ENCODE results near the gene DNAAF5.

Gene DNAAF5

GRCh38 chr7:800692-801091 is 74.2 kb downstream of the DNAAF5 start:
- TF ChIP-seq ZBTB7A (IDR thresholded peaks at IDR 0.05; ENCODE audit: low read depth) (no peak), RAD21 (IDR thresholded peaks at IDR 0.05; ENCODE audit: low read depth) (no peak), NFIC (IDR thresholded peaks at IDR 0.05) (no peak)
- TF ChIP-seq, protein P1, sequence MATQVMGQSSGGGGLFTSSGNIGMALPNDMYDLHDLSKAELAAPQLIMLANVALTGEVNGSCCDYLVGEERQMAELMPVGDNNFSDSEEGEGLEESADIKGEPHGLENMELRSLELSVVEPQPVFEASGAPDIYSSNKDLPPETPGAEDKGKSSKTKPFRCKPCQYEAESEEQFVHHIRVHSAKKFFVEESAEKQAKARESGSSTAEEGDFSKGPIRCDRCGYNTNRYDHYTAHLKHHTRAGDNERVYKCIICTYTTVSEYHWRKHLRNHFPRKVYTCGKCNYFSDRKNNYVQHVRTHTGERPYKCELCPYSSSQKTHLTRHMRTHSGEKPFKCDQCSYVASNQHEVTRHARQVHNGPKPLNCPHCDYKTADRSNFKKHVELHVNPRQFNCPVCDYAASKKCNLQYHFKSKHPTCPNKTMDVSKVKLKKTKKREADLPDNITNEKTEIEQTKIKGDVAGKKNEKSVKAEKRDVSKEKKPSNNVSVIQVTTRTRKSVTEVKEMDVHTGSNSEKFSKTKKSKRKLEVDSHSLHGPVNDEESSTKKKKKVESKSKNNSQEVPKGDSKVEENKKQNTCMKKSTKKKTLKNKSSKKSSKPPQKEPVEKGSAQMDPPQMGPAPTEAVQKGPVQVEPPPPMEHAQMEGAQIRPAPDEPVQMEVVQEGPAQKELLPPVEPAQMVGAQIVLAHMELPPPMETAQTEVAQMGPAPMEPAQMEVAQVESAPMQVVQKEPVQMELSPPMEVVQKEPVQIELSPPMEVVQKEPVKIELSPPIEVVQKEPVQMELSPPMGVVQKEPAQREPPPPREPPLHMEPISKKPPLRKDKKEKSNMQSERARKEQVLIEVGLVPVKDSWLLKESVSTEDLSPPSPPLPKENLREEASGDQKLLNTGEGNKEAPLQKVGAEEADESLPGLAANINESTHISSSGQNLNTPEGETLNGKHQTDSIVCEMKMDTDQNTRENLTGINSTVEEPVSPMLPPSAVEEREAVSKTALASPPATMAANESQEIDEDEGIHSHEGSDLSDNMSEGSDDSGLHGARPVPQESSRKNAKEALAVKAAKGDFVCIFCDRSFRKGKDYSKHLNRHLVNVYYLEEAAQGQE (IDR thresholded peaks at IDR 0.05; ENCODE audit: low read depth) = no peak

DNA sequence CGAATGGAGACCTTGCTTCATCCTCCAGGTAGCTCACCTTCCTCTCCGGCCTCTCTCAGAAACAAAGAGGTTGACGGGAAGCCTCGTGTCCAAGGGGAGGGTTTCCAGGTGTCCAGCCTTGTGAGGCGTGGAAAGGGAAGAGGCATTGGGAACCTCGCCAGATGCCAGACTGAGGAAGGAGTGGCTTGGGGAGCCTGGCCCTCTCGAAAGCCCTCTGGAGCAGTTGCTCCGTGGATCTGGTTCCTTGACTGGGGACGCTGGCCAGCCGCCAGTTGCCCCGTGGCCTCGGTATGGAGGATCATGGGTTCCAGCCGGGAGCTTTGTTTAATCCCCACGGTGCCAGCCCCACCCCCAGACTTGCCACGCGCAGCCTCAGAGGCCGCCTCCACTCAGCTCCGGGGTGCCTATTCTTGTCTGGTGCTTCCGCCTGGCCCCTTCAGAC is 75.5 kb downstream of the DNAAF5 start:
- TF ChIP-seq, protein P1 (IDR thresholded peaks at IDR 0.05; ENCODE audit: low read depth) = no peak
- TF ChIP-seq CREB1 (IDR thresholded peaks at IDR 0.05; ENCODE audit: low read depth) (no peak), RAD21 (IDR thresholded peaks at IDR 0.05; ENCODE audit: low read depth) (no peak; the same call in 1 of the 2 replicates), TCF12 (IDR thresholded peaks at IDR 0.05; ENCODE audit: low read depth) (peak; percentile 47; the same call in 1 of the 2 replicates), YY1 (IDR thresholded peaks at IDR 0.05; ENCODE audit: low read depth) (no peak), TEAD4 (IDR thresholded peaks at IDR 0.05) (peak; percentile 12; the same call in 1 of the 2 replicates), USF1 (IDR thresholded peaks at IDR 0.05) (peak; percentile 53; the same call in 1 of the 2 replicates), ZBTB7A (IDR thresholded peaks at IDR 0.05; ENCODE audit: low read depth) (no peak), FOXM1 (IDR thresholded peaks at IDR 0.05; ENCODE audit: borderline replicate concordance, low read depth) (no peak), TAF1 (IDR thresholded peaks at IDR 0.05; ENCODE audit: low read depth) (0 out of 2 replicates have a peak, but pooled peaks have one; percentile 41), EP300 (IDR thresholded peaks at IDR 0.05; ENCODE audit: borderline replicate concordance) (peak; percentile 22; the same call in 1 of the 2 replicates), NFIC (IDR thresholded peaks at IDR 0.05) (peak; percentile 82), CEBPB (IDR thresholded peaks at IDR 0.05) (no peak), EGR1 (IDR thresholded peaks at IDR 0.05) (no peak)
- TF ChIP-seq, protein P2, sequence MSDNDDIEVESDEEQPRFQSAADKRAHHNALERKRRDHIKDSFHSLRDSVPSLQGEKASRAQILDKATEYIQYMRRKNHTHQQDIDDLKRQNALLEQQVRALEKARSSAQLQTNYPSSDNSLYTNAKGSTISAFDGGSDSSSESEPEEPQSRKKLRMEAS (IDR thresholded peaks at IDR 0.05) = peak; percentile 89

DNA sequence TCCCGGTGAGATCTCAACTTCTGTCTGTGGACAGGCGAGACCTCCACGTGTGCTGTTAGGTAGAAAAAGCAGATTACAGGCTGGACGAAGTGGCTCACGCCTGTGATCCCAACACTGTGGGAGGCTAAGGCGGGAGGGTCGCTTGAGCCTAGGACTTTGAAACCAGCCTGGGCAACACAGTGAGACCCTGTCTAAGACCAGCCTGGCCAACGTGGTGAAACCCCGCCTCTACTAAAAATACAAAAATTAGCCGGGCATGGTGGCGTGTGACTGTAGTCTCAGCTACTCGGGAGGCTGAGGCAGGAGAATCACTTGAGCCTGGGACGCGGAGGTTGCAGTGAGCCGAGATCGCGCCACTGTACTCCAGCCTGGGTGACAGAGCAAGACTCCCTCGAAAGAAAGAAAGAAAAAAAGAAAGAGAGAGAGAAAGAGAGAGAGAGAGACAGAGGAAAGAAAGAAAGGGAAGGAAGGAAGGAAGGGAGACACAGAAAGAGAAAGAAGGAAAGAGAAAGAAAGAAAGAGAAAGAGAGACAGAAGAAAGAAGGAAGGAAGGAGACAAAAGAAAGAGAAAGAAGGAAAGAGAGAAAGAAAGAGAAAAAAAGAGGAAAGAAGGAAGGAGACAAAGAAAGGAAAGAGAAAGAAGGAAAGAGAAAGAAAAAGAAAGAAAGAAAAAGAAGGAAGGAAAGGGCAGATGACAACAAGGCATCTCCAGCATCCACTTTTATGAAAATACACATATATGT is 76.2 kb downstream of the DNAAF5 start:
- TF ChIP-seq FOXM1 (IDR thresholded peaks at IDR 0.05; ENCODE audit: borderline replicate concordance, low read depth) (no peak), TEAD4 (IDR thresholded peaks at IDR 0.05) (no peak), TCF12 (IDR thresholded peaks at IDR 0.05; ENCODE audit: low read depth) (no peak), EGR1 (IDR thresholded peaks at IDR 0.05) (no peak), RAD21 (IDR thresholded peaks at IDR 0.05; ENCODE audit: low read depth) (no peak), ZBTB7A (IDR thresholded peaks at IDR 0.05; ENCODE audit: low read depth) (no peak), TAF1 (IDR thresholded peaks at IDR 0.05; ENCODE audit: low read depth) (no peak), USF1 (IDR thresholded peaks at IDR 0.05) (no peak), NFIC (IDR thresholded peaks at IDR 0.05) (no peak)
- TF ChIP-seq, protein P1 (IDR thresholded peaks at IDR 0.05; ENCODE audit: low read depth) = no peak
- TF ChIP-seq, protein P2 (IDR thresholded peaks at IDR 0.05) = no peak

GRCh38 chr7:803243-803635 is 76.7 kb downstream of the DNAAF5 start:
- no peak for TF ChIP-seq USF1 (IDR thresholded peaks at IDR 0.05)
- no peak for TF ChIP-seq CREB1 (IDR thresholded peaks at IDR 0.05; ENCODE audit: low read depth)
- no peak for TF ChIP-seq RAD21 (IDR thresholded peaks at IDR 0.05; ENCODE audit: low read depth)
- TF ChIP-seq CEBPB (IDR thresholded peaks at IDR 0.05) = no peak
- no peak for TF ChIP-seq YY1 (IDR thresholded peaks at IDR 0.05; ENCODE audit: low read depth)
- no peak for TF ChIP-seq ZBTB7A (IDR thresholded peaks at IDR 0.05; ENCODE audit: low read depth)
- no peak for TF ChIP-seq EGR1 (IDR thresholded peaks at IDR 0.05)
- TF ChIP-seq, protein P2 (IDR thresholded peaks at IDR 0.05) = no peak
- TF ChIP-seq TAF1 (IDR thresholded peaks at IDR 0.05; ENCODE audit: low read depth) = no peak
- TF ChIP-seq, protein P1 (IDR thresholded peaks at IDR 0.05; ENCODE audit: low read depth) = no peak
- no peak for TF ChIP-seq TEAD4 (IDR thresholded peaks at IDR 0.05)
- TF ChIP-seq EP300 (IDR thresholded peaks at IDR 0.05; ENCODE audit: borderline replicate concordance) = no peak
- no peak for TF ChIP-seq NFIC (IDR thresholded peaks at IDR 0.05)
- no peak for TF ChIP-seq FOXM1 (IDR thresholded peaks at IDR 0.05; ENCODE audit: borderline replicate concordance, low read depth)
- TF ChIP-seq TCF12 (IDR thresholded peaks at IDR 0.05; ENCODE audit: low read depth) = no peak
